Measurements from ENCODE around the gene ZNF346. TPM values are rescaled to one million over a fixed set of nuclear protein-coding genes. Genes with fewer than 3 reads are reported as not detected.

The ZNF346 gene
- total and polyA plus RNA-seq, 2 of the 13 experiments (the other 11 are each of a cell fraction or from before 2014, with no cell fraction given): 8.6 to 19.4 TPM

DNA sequence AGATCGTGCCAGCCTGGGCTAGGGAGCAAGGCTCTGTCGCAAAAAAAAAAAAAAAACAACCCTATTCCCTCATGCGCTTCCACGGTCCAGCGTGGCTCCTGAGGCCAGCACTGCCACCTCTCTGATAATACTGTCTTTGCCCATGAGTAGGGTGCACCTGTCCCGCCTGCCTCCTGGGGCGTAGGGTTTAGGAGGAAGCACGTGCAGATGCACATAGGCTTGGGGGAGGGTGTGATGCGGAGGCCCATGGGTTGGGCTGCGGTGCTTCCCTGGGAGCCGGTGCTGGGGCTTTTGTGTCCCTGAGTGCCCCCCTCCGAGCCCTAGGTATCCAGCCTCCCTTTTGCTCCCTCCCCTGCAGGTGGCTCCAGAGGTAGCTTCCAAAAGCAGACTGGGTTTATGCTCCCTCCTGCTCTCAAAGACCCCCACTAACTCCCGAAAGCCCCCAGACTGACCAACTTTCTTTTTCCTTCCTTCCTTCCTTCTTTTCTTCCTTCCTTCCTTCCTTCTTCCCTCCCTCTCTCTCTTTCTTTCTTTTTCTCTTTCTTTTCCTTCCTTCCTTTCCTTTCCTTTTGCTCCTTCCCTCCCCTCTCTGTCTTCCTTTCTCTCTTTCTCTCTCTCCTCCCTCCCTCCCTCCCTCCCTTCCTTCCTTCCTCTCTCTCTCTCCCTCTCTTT, 77.1 kb downstream of the ZNF346 start:
- intact Hi-C loops (cut with micrococcal nuclease; ENCODE audit: unreplicated experiment) (no loop called here), in situ Hi-C loops (cut with HindIII; ENCODE audit: extremely low pct_ligation_motif_present, low pct_unique_long_range_greater_than_20kb) (loop anchor here (25.0 kb wide), 1 partner anchor 363 kb away; the partner anchor contains the start of gene DBN1)
- Histone ChIP-seq H3K9ac (ENCODE audit: insufficient read depth, low read depth, low read length) (no peak overlapping the region), H3K27me3 (ENCODE audit: control insufficient read depth in 1 of 2, insufficient read depth in 2 of 2, low read length in 2 of 2) (no peaks in the 10 kb centered on the region), H4K20me1 (ENCODE audit: insufficient read depth, low read length) (peaks cover 5% of the 10 kb centered on the region; the same call in 1 of the 2 replicates), H3K27ac (ENCODE audit: extremely low read length, insufficient read depth, low read length) (no peak overlapping the region), H3K4me1 (ENCODE audit: insufficient read depth, low read length) (peaks cover 95% of the 10 kb centered on the region), H3K4me2 (ENCODE audit: low read depth, low read length) (no peak overlapping the region), H3K79me2 (ENCODE audit: insufficient read depth, low read length) (no peaks in the 10 kb centered on the region), H3K36me3 (replicated peaks in 1 of 2; ENCODE audit: control insufficient read depth in 1 of 2, insufficient read depth in 2 of 2, low read length in 2 of 2) (peaks cover 8 to 17% of the 10 kb centered on the region in 2 experiments; a peak in 3 of 5 replicates), H2AFZ (ENCODE audit: low read length) (no peak overlapping the region), H3K4me3 (replicated peaks in 1 of 3; ENCODE audit: insufficient read depth in 1 of 3, low read depth in 2 of 3, low read length in 3 of 3) (no peak overlapping the region), H3K9me3 (ENCODE audit: low read length) (no peaks in the 10 kb centered on the region)
- 83% methylated on average over 10 of the region's 13 CpGs for WGBS (ENCODE audit: low lambda C conversion rate)
- no TSS peak for BruUV-seq (replicated peaks)
- FAIRE-seq: no peak
- no peak for DNase-seq (ENCODE audit: low spot score)
- CTCF ChIA-PET (ENCODE audit: low intra/inter-chr PET ratio, low total read pairs): no interaction called here
- peak; percentile 0; the same call in 1 of the 3 replicates for ATAC-seq
- POLR2A ChIA-PET: interaction anchor here (1.1 to 6.0 kb wide), 3 partner anchors 10 to 27 kb away, joined by 5 to 231 read pairs (median 21); partner anchors contain the start of gene FGFR4
- TF ChIP-seq ZC3H4 (CRISPR knock-in tag; IDR thresholded peaks at IDR 0.05; ENCODE audit: borderline replicate concordance): peak; percentile 52; the same call in 1 of the 2 replicates
- TF ChIP-seq AGO1 (IDR thresholded peaks at IDR 0.05; ENCODE audit: low read depth, low read length, poor library complexity, severe bottlenecking): peak; percentile 39
- TF ChIP-seq RBFOX2 (IDR thresholded peaks at IDR 0.05; ENCODE audit: low read depth, low read length): peak; percentile 57
- no peak for TF ChIP-seq PAWR (CRISPR knock-in tag; IDR thresholded peaks at IDR 0.05; ENCODE audit: borderline replicate concordance)
- peak; percentile 52 for TF ChIP-seq PCBP2 (optimal IDR thresholded peaks at IDR 0.05; ENCODE audit: low read depth, low read length, poor library complexity, severe bottlenecking)
- TF ChIP-seq ZC3H13 (CRISPR knock-in tag; IDR thresholded peaks at IDR 0.05): 0 out of 2 replicates have a peak, but pooled peaks have one; percentile 82
- peak; percentile 52 for TF ChIP-seq HNRNPH1 (optimal IDR thresholded peaks at IDR 0.05; ENCODE audit: low read depth, low read length)
- TF ChIP-seq ZNF274 (CRISPR knock-in tag; IDR thresholded peaks at IDR 0.05): no peak
- TF ChIP-seq, protein P1, sequence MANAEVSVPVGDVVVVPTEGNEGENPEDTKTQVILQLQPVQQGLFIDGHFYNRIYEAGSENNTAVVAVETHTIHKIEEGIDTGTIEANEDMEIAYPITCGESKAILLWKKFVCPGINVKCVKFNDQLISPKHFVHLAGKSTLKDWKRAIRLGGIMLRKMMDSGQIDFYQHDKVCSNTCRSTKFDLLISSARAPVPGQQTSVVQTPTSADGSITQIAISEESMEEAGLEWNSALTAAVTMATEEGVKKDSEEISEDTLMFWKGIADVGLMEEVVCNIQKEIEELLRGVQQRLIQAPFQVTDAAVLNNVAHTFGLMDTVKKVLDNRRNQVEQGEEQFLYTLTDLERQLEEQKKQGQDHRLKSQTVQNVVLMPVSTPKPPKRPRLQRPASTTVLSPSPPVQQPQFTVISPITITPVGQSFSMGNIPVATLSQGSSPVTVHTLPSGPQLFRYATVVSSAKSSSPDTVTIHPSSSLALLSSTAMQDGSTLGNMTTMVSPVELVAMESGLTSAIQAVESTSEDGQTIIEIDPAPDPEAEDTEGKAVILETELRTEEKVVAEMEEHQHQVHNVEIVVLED (CRISPR knock-in tag; IDR thresholded peaks at IDR 0.05; ENCODE audit: borderline replicate concordance): no peak
- no peak for TF ChIP-seq ZNF264 (CRISPR knock-in tag; IDR thresholded peaks at IDR 0.05)
- TF ChIP-seq ZNF24 (IDR thresholded peaks at IDR 0.05): no peak
- TF ChIP-seq XRCC5 (optimal IDR thresholded peaks at IDR 0.05; ENCODE audit: low read length): peak; percentile 40
- TF ChIP-seq MYC (CRISPR knock-in tag; IDR thresholded peaks at IDR 0.05; ENCODE audit: borderline replicate concordance): no peak
- TF ChIP-seq ZNF546 (CRISPR knock-in tag; conservative IDR thresholded peaks at IDR 0.05): no peak
- peak; percentile 99 for TF ChIP-seq RBM22 (optimal IDR thresholded peaks at IDR 0.05; ENCODE audit: low read length)
- 0 out of 2 replicates have a peak, but pooled peaks have one; percentile 38 for TF ChIP-seq SSRP1 (CRISPR knock-in tag; IDR thresholded peaks at IDR 0.05)
- TF ChIP-seq KLF15 (CRISPR knock-in tag; IDR thresholded peaks at IDR 0.05; ENCODE audit: borderline replicate concordance): no peak
- 0 out of 2 replicates have a peak, but pooled peaks have one; percentile 41 for TF ChIP-seq HNRNPL (IDR thresholded peaks at IDR 0.05; ENCODE audit: low read depth, low read length)
- TF ChIP-seq TBX2 (CRISPR knock-in tag; IDR thresholded peaks at IDR 0.05; ENCODE audit: borderline replicate concordance): no peak
- TF ChIP-seq, protein P2, sequence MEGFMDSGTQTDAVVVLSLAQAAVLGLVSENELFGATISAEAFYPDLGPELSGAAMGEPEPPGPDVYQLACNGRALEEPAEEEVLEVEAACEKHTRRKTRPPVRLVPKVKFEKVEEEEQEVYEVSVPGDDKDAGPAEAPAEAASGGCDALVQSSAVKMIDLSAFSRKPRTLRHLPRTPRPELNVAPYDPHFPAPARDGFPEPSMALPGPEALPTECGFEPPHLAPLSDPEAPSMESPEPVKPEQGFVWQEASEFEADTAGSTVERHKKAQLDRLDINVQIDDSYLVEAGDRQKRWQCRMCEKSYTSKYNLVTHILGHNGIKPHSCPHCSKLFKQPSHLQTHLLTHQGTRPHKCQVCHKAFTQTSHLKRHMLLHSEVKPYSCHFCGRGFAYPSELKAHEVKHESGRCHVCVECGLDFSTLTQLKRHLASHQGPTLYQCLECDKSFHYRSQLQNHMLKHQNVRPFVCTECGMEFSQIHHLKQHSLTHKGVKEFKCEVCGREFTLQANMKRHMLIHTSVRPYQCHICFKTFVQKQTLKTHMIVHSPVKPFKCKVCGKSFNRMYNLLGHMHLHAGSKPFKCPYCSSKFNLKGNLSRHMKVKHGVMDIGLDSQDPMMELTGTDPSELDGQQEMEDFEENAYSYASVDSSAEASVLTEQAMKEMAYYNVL (CRISPR knock-in tag; IDR thresholded peaks at IDR 0.05; ENCODE audit: borderline replicate concordance): peak; percentile 65; the same call in 1 of the 2 replicates
- TF ChIP-seq BCL6 (CRISPR knock-in tag; IDR thresholded peaks at IDR 0.05): no peak
- TF ChIP-seq CCAR2 (optimal IDR thresholded peaks at IDR 0.05; ENCODE audit: low read depth, low read length): no peak
